AG09309 (cell line): Measurements from ENCODE around the gene BCKDHB.

Experiments
- DNase-seq: peaks from one replicate; pipeline ENCODE4 v3.0.0-alpha.2; 2010; ENCODE audit warnings: low read depth
- H3K4me3 ChIP-seq: 2 replicates; pipeline ENCODE4 v1.5.1; 2011; ENCODE audit warnings: mild to moderate bottlenecking, low read depth, low read length, moderate library complexity; ENCODE audit not compliant: control insufficient read depth
- TF ChIP-seq, protein P1 (sequence below): IDR thresholded peaks from 2 replicates; pipeline ENCODE4 v1.5.1; 2011; ENCODE audit warnings: mild to moderate bottlenecking, low read depth, low read length, inconsistent platforms; ENCODE audit not compliant: insufficient read depth, control insufficient read depth; ENCODE audit errors: missing control alignments

The BCKDHB gene

DNA sequence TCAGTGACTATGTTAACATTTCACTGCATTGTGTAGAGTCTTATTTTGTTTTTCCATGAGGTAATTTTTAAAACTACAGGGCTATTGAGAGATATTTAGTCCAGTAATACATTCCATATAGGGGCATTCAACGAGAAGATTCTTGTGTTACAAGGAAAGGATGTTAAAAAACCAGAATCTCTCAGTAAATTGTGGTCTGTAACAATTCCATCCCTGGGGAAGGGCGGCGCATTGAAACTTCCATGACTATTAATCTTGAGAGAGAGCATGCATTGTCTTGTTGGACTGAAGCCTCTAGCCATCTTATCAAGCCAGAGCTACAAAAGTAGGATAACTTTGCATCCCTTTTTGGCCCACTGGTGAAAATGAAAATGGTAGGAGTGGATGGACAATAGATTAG is 119.7 kb downstream of the BCKDHB start:
- DNase-seq: no peak
- TF ChIP-seq, protein P1, sequence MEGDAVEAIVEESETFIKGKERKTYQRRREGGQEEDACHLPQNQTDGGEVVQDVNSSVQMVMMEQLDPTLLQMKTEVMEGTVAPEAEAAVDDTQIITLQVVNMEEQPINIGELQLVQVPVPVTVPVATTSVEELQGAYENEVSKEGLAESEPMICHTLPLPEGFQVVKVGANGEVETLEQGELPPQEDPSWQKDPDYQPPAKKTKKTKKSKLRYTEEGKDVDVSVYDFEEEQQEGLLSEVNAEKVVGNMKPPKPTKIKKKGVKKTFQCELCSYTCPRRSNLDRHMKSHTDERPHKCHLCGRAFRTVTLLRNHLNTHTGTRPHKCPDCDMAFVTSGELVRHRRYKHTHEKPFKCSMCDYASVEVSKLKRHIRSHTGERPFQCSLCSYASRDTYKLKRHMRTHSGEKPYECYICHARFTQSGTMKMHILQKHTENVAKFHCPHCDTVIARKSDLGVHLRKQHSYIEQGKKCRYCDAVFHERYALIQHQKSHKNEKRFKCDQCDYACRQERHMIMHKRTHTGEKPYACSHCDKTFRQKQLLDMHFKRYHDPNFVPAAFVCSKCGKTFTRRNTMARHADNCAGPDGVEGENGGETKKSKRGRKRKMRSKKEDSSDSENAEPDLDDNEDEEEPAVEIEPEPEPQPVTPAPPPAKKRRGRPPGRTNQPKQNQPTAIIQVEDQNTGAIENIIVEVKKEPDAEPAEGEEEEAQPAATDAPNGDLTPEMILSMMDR: no peak
- H3K4me3 ChIP-seq: no peak overlapping the region

DNA sequence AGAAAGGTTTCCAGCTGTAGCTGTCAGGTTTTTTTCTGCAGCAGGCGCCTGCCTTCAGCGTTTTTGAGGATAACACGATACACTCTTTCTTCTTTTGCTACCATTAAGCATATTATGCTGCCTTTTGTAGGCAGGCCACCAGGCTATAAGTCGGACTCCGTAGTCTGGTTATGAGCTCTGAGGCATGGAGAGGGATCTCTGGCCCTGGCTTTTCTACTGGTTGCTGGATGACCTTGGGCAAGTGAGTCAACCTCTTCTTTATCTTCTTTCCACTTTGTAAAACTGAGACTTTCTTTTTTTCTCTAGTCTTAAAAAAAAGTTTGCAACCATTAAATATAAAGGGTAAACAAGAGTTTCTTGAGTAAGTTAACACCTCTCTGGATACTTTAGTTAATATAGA is 120.2 kb downstream of the BCKDHB start:
- TF ChIP-seq, protein P1: no peak
- DNase-seq: no peak
- no peak overlapping the region for H3K4me3 ChIP-seq

DNA sequence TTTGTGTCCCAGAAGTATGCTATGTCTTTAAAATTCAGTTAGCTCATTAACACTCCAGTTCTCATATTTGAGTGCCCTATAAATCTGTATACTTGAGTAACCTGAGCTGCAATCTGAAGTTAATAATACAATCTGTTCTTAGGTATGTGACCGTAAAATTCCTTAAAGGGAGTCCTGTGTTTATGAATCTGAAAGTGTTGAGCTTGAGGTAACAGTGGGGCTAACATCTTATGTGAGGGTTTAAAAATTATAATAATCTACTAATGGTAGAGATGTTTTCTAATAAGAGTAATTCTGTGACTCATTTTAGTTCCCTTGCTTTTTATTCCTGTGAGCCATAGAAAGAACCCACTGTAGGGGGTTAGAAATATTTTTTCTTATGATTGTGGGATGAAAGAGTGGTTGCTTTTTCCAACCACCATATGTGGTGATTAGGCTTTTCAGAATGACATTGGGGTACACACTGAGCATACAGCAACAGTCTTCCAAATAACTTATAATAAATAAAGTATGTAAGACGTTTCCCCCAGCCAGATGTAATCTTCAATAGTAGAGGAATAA is 121.2 kb downstream of the BCKDHB start:
- no peak for DNase-seq
- H3K4me3 ChIP-seq: no peak overlapping the region
- TF ChIP-seq, protein P1: no peak

DNA sequence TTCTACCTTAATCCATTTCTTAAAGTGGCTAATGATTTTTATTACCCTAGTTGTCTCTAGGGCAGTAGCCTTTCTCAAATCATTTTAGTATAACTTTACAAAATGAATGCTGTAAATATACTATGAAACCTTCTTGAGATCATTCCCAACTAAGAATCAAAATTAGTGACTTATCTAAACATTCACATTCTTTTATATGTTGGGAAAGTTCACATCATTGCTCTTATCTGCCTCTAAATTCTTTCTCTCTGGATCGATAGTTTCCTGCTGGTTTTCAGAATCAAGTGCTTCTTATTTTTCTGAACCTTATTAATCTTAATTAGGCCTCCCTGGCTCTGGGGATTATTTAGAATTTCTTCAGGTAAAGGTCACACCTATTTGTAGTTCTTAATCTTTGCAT is 126.8 kb downstream of the BCKDHB start:
- TF ChIP-seq, protein P1: no peak
- DNase-seq: no peak

DNA sequence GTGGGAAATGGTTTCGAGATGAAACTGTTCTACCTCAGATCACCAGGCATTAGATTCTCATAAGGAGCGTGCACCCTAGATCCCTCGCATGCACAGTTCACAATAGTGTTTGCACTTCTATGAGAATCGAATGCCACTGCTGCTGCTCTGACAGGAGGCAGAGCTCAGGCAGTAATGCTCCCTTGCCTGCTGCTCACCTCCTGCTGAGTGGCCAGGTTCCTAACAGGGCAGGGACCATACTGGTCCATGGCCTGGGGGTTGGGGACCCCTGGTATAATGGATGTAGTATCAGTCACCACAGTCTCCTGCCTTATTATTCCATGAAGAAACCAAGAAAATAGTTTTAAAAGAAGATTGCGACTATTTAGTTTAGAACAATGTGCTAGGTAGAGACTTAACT is 127.5 kb downstream of the BCKDHB start:
- TF ChIP-seq, protein P1: no peak
- H3K4me3 ChIP-seq: no peak overlapping the region
- no peak for DNase-seq

More for the DNA sequence above, 126.8 kb downstream of the BCKDHB start:
- no peak overlapping the region for H3K4me3 ChIP-seq

DNA sequence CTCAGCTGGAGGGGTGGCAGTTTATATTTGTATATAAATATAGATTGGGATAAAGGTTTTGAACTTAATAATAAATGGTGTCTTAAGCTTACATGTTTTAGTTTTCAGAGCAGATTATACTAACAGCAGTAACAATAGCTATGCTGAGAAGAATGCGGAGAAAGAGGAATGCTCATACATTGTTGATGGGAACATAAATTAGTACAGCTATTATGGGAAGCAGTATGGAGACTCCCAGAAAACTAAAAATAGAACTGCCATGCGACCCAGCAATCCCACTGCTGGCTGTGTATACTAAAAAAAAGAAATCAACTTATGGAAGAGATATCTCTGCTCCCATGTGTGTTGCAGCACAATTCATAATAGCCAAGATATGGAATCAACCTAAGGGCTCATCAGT is 127.9 kb downstream of the BCKDHB start:
- H3K4me3 ChIP-seq: no peak overlapping the region

More for the DNA sequence above, 127.9 kb downstream of the BCKDHB start:
- no peak for DNase-seq
- TF ChIP-seq, protein P1: no peak
